GM12878 (cell line): ENCODE data around the gene STEAP1. TPM values are rescaled to one million over a fixed set of nuclear protein-coding genes. Genes with fewer than 3 reads are reported as not detected.

Experiments
- ATAC-seq: fragments of 200-7000 bp; cut with Tn5 transposase; 3 replicates; pipeline ENCODE4 v1.9.1; 2020; ENCODE audit warnings: mild to moderate bottlenecking, moderate library complexity
- BruUV-seq: library from RNA; stranded (reverse); fragments of 400-500 nt; replicated peaks from 2 replicates; lab custom pipeline; 2021; lab: Mats Ljungman, UMichigan
- CTCF ChIA-PET: fragments of 300-600 bp; sonication (Branson Sonifier 250); formaldehyde crosslinking; extraction: SDS; loops from one replicate; lab custom pipeline; 2021; ENCODE audit warnings: inconsistent platforms; lab: Yijun Ruan, JAX
- POLR2A ChIA-PET: fragments of 350-600 bp; formaldehyde crosslinking; extraction: SDS; loops from one replicate; lab custom pipeline; 2021; ENCODE audit warnings: inconsistent platforms; lab: Charles Lee
- RAD21 ChIA-PET: fragments of 300-600 bp; sonication (Branson Sonifier 250); formaldehyde crosslinking; loops from one replicate; lab custom pipeline; 2023; ENCODE audit warnings: antibody characterized with exemption; ENCODE audit not compliant: unreplicated experiment; lab: Charles Lee
- SMC1A ChIA-PET: fragments of 300-600 bp; sonication (Branson Sonifier 250); formaldehyde crosslinking; loops from one replicate; lab custom pipeline; 2023; ENCODE audit not compliant: unreplicated experiment, uncharacterized antibody; lab: Charles Lee
- DNase-seq: peaks from one replicate; pipeline ENCODE4 v3.0.0-alpha.2; 2011; ENCODE audit warnings: low read depth, low spot score
- FAIRE-seq: peaks from 3 replicates; lab custom pipeline; 2011; peaks lifted over from hg19 to GRCh38; lab: Jason Lieb, UNC
- H2AFZ ChIP-seq: 2 replicates; pipeline ENCODE4 v1.6.0; 2011; ENCODE audit warnings: low read depth, low read length, control low read depth; ENCODE audit not compliant: control insufficient read depth
- H3K27ac ChIP-seq: 2 replicates; pipeline ENCODE4 v1.5.1; 2011; ENCODE audit warnings: control low read depth; ENCODE audit not compliant: control insufficient read depth, insufficient read depth
- H3K27me3 ChIP-seq, 2 experiments: replicated peaks in 1 of 2; 2 replicates each; pipeline versions ENCODE4 v1.6.0 to v1.6.1; 2011; ENCODE audit warnings: low read length in 1 of 2; ENCODE audit not compliant: control insufficient read depth in 2 of 2, insufficient read depth in 2 of 2
- H3K36me3 ChIP-seq, 2 experiments: 2 replicates each; pipeline ENCODE4 v1.5.1; 2011; ENCODE audit warnings: low read length in 1 of 2; ENCODE audit not compliant: control insufficient read depth in 2 of 2, insufficient read depth in 2 of 2
- H3K4me1 ChIP-seq: 2 replicates; pipeline ENCODE4 v1.6.1; 2011; ENCODE audit warnings: mild to moderate bottlenecking, low read length, moderate library complexity, mixed read lengths; ENCODE audit not compliant: control insufficient read depth, insufficient read depth
- H3K4me2 ChIP-seq: 2 replicates; pipeline ENCODE4 v1.6.0; 2011; ENCODE audit warnings: control low read depth; ENCODE audit not compliant: control insufficient read depth, insufficient read depth
- H3K4me3 ChIP-seq: fragments of 200-600 bp; sonication (generic); 2 replicates; pipeline ENCODE4 v1.5.1; 2016
- H3K79me2 ChIP-seq: 2 replicates; pipeline ENCODE4 v1.6.0; 2011; ENCODE audit warnings: low read length; ENCODE audit not compliant: control insufficient read depth, insufficient read depth
- H3K9ac ChIP-seq: 2 replicates; pipeline ENCODE4 v1.8.0; 2011; ENCODE audit warnings: low read length, control low read depth, mixed read lengths; ENCODE audit not compliant: control insufficient read depth, insufficient read depth
- H3K9me3 ChIP-seq: replicated peaks from 3 replicates; pipeline ENCODE4 v1.5.1; 2011; ENCODE audit warnings: mild to moderate bottlenecking, low read length; ENCODE audit not compliant: control insufficient read depth, insufficient read depth
- H4K20me1 ChIP-seq: 2 replicates; pipeline ENCODE4 v1.6.0; 2011; ENCODE audit not compliant: control insufficient read depth, insufficient read depth
- CHD2 ChIP-seq: IDR thresholded peaks from 2 replicates; pipeline ENCODE4 v1.6.1; 2011; ENCODE audit warnings: low read depth, low read length, improper control_type of control experiment, borderline replicate concordance
- EGR1 ChIP-seq, 2 experiments: IDR thresholded peaks; 1 replicate in 1 of 2; 2 replicates in 1 of 2; pipeline ENCODE4 v1.6.1; 2011 to 2012; ENCODE audit warnings: low read depth in 2 of 2, low read length in 2 of 2, borderline replicate concordance in 1 of 2, mild to moderate bottlenecking in 1 of 2, moderate library complexity in 1 of 2
- ESRRA ChIP-seq: IDR thresholded peaks from 2 replicates; pipeline ENCODE4 v1.6.1; 2012; ENCODE audit warnings: mild to moderate bottlenecking, low read length, improper control_type of control experiment
- IKZF1 ChIP-seq: fragments of 450-650 bp; conservative IDR thresholded peaks from 2 replicates; pipeline ENCODE4 v1.6.1; 2017; ENCODE audit warnings: antibody characterized with exemption, mild to moderate bottlenecking
- KDM1A ChIP-seq: fragments of 200-600 bp; sonication (generic); IDR thresholded peaks from 2 replicates; pipeline ENCODE4 v1.6.1; 2016; ENCODE audit warnings: borderline replicate concordance
- MYC ChIP-seq: IDR thresholded peaks from 2 replicates; pipeline ENCODE4 v1.6.1; 2011; ENCODE audit warnings: mild to moderate bottlenecking, low read length, moderate library complexity, inconsistent platforms; ENCODE audit not compliant: insufficient read depth, insufficient replicate concordance, insufficient read length, severe bottlenecking
- POU2F2 ChIP-seq: IDR thresholded peaks from 3 replicates; pipeline ENCODE4 v1.6.1; 2011; ENCODE audit warnings: low read depth, mild to moderate bottlenecking, low read length, borderline replicate concordance
- RFX5 ChIP-seq: IDR thresholded peaks from 2 replicates; pipeline ENCODE4 v1.6.1; 2011; ENCODE audit warnings: low read depth, low read length, improper control_type of control experiment
- RUNX3 ChIP-seq: IDR thresholded peaks from 2 replicates; pipeline ENCODE4 v1.6.1; 2012; ENCODE audit warnings: low read length, inconsistent platforms
- ZNF217 ChIP-seq: fragments of 450-650 bp; IDR thresholded peaks from 2 replicates; pipeline ENCODE4 v1.6.1; 2017; ENCODE audit warnings: antibody characterized with exemption, mild to moderate bottlenecking
- ZNF592 ChIP-seq: fragments of 450-650 bp; IDR thresholded peaks from 2 replicates; pipeline ENCODE4 v1.6.1; 2017; ENCODE audit warnings: mild to moderate bottlenecking, moderate library complexity
- ZZZ3 ChIP-seq: IDR thresholded peaks from 2 replicates; pipeline ENCODE4 v1.6.1; 2011; ENCODE audit warnings: low read depth; ENCODE audit not compliant: control insufficient read depth, insufficient read length
- WGBS: methylation state at CpG from one replicate; pipeline ENCODE4 v1.1.6; 2016; ENCODE audit warnings: low lambda C conversion rate; ENCODE audit not compliant: insufficient replicate concordance, insufficient coverage; ENCODE audit errors: missing lambda C conversion rate; 5-methylcytosine and 5-hydroxymethylcytosine counted together
- in situ Hi-C: fragments of 300-500 bp; cut with MboI; formaldehyde crosslinking; loops from 9 replicates; pipeline ENCODE4 v1.14.3; 2018; ENCODE audit warnings: mixed read lengths
- intact Hi-C: fragments of 100-400 bp; cut with micrococcal nuclease; formaldehyde crosslinking; loops from one replicate; pipeline ENCODE4 v1.14.2; 2022; ENCODE audit not compliant: unreplicated experiment
- polyA plus RNA-seq, 11 experiments: library from polyadenylated mRNA; depleted of rRNA in 4 of 11; unstranded in 6 of 11; stranded (reverse) in 5 of 11; fragments of >200 nt; fragmentation: Nextera tagmentation in 4 of 11; fragmentation: Illumina TruSeq in 1 of 11; extraction: Ambion mirVana in 4 of 11; extraction: Trizol in 1 of 11; gene quantifications; 1 replicate in 1 of 11; 2 replicates in 10 of 11; pipeline versions ENCODE4 v1.2.1 to v1.2.3, GENCODE V29; 2011 to 2016; ENCODE audit warnings: inconsistent platforms in 2 of 11, missing spikeins in 2 of 11, low read depth in 1 of 11
- total RNA-seq, 4 experiments: library from RNA; depleted of rRNA in 3 of 4; stranded (reverse); fragments of >200 nt in 3 of 4; fragmentation: Illumina TruSeq in 1 of 4; extraction: Trizol in 1 of 4; gene quantifications; 2 replicates each; pipeline versions ENCODE4 v1.2.1 to v1.2.3, GENCODE V29; 2013 to 2021

STEAP1 gene
- total and polyA plus RNA-seq, 10 of the 15 experiments (the other 5 are each of a cell fraction or from before 2014, with no cell fraction given), result 2.1 to 44.6 (median 4.6) TPM

DNA sequence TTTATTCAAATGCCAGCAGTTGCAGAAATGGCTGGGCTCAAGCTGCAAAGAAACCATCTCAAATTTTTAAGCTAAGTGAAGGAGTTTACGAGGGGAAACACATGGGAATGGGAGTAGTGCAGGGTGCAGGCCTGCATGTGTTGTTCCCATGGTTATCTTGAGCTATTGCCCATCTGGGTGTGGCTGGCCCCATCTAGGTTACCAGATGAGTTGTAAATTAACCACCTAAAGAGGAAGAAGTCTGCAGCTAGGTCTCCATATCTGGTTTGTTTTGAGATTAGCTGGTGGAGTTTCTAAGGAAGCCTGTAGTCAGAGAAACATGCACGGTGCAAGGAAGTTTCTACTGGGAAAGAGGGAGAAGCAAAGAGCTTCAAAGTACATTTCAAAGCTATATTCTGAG, 34.0 kb downstream of the STEAP1 start:
- DNase-seq, result no peak
- Histone ChIP-seq H4K20me1 (no peaks in the 10 kb centered on the region), H3K36me3 (no peaks in the 10 kb centered on the region), H3K79me2 (no peaks in the 10 kb centered on the region), H3K9ac (no peak overlapping the region), H3K4me2 (0 out of 2 replicates have a peak overlapping the region, but pooled peaks have one; percentile 17), H3K4me3 (no peak overlapping the region), H3K4me1 (no peaks in the 10 kb centered on the region), H3K27ac (no peak overlapping the region), H3K27me3 (no peaks in the 10 kb centered on the region), H3K9me3 (peaks cover 1% of the 10 kb centered on the region; the same call in 1 of the 3 replicates), H2AFZ (no peak overlapping the region)
- BruUV-seq, result no TSS peak
- ChIA-PET POLR2A (interaction anchor here (0.8 to 2.2 kb wide), 11 partner anchors 9 to 55 kb away, joined by 3 to 13 read pairs (median 6); partner anchors contain the start of gene STEAP2), CTCF (interaction anchor here (0.9 to 2.3 kb wide), 11 partner anchors 11 to 72 kb away, joined by 3 to 15 read pairs (median 4); partner anchors contain the start of genes STEAP1 and STEAP2), RAD21 (interaction anchor here (0.6 to 4.3 kb wide), 17 partner anchors 8 to 215 kb away, joined by 3 to 19 read pairs (median 5); partner anchors contain the start of genes CLDN12, GTPBP10, STEAP1 and STEAP2), SMC1A (interaction anchor here (0.9 to 5.9 kb wide), 17 partner anchors 8 to 72 kb away, joined by 3 to 58 read pairs (median 5); partner anchors contain the start of genes STEAP1 and STEAP2)
- no peak for FAIRE-seq
- TF ChIP-seq RUNX3 (peak; percentile 18; the same call in 1 of the 2 replicates), EGR1 (IDR thresholded peaks at IDR 0.05; ENCODE audit: borderline replicate concordance in 1 of 2, low read depth in 2 of 2, low read length in 2 of 2) (no peak)
- peak; percentile 95 for ATAC-seq
- in situ Hi-C loops (no loop called here), intact Hi-C loops (no loop called here)
- 0% methylated on average over 2 of the region's 2 CpGs for WGBS

DNA sequence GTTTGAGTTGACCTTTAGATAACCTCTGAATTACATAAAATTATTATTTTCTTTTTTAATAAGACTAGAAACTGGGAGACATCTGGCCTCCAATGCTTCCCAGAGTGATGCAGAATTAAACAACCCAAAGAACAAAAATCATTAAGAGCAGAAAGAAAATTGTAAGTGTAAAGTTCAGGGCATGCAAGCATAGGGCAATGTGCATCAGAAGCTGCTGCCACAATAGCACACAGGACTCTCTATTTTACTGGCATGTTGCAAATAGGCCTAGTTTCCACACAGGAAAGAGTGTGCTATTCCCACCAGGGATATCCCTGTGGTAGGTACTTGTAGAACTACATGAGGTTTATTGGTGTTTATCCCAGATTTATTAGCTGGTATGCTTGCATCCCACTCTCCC, 36.7 kb downstream of the STEAP1 start:
- SMC1A ChIA-PET, result interaction anchor here (1.2 to 5.9 kb wide), 4 partner anchors 9 to 20 kb away, joined by 3 to 29 read pairs (median 6); partner anchors contain the start of gene STEAP2
- CTCF ChIA-PET, result interaction anchor here (1.1 to 1.5 kb wide), 3 partner anchors 9 to 26 kb away, joined by 3 to 4 read pairs (median 3); no protein-coding TSS in a partner anchor
- H4K20me1 ChIP-seq, result no peaks in the 10 kb centered on the region
- H3K4me2 ChIP-seq, result no peak overlapping the region
- DNase-seq, result no peak
- FAIRE-seq, result no peak
- peaks cover 1% of the 10 kb centered on the region; the same call in 1 of the 3 replicates for H3K9me3 ChIP-seq
- H3K36me3 ChIP-seq, result no peaks in the 10 kb centered on the region
- intact Hi-C loops, result no loop called here
- POLR2A ChIA-PET, result interaction anchor here (1.0 kb wide), 2 partner anchors 14 to 24 kb away, joined by 3 read pairs; no protein-coding TSS in a partner anchor
- no TSS peak for BruUV-seq
- in situ Hi-C loops, result no loop called here
- H3K4me3 ChIP-seq, result no peak overlapping the region
- H3K4me1 ChIP-seq, result no peaks in the 10 kb centered on the region
- H3K27me3 ChIP-seq, result no peaks in the 10 kb centered on the region
- RAD21 ChIA-PET, result no interaction called here
- ATAC-seq, result no peak
- H3K79me2 ChIP-seq, result no peaks in the 10 kb centered on the region
- H3K27ac ChIP-seq, result no peak overlapping the region
- H2AFZ ChIP-seq, result no peak overlapping the region
- H3K9ac ChIP-seq, result no peak overlapping the region
- TF ChIP-seq IKZF1, result no peak
- no peak for TF ChIP-seq RFX5
- TF ChIP-seq POU2F2, result no peak
- no peak for TF ChIP-seq ESRRA
- TF ChIP-seq ZNF217, result no peak
- TF ChIP-seq MYC, result no peak
- TF ChIP-seq ZZZ3, result no peak
- no peak for TF ChIP-seq ZNF592
- TF ChIP-seq KDM1A, result no peak
- TF ChIP-seq CHD2, result no peak
- no peak for TF ChIP-seq EGR1 (IDR thresholded peaks at IDR 0.05; ENCODE audit: borderline replicate concordance in 1 of 2, low read depth in 2 of 2, low read length in 2 of 2)
